Keratinocyte (primary cell): Measurements from ENCODE around the gene GSN. TPM values are rescaled to one million over a fixed set of nuclear protein-coding genes. Genes with fewer than 3 reads are reported as not detected.

Source experiments
- DNase-seq: peaks from one replicate; pipeline ENCODE4 v3.0.0-alpha.2; 2011; ENCODE audit warnings: low read depth, missing footprints, low spot score
- FAIRE-seq: peaks from 2 replicates; lab custom pipeline; 2011; peaks lifted over from hg19 to GRCh38; lab: Jason Lieb, UNC
- H2AFZ ChIP-seq: 2 replicates; pipeline ENCODE4 v1.6.0; 2012; ENCODE audit warnings: low read length, control low read depth, inconsistent platforms; ENCODE audit not compliant: control insufficient read depth
- H3K27ac ChIP-seq: 2 replicates; pipeline ENCODE4 v1.5.1; 2011; ENCODE audit warnings: low read length; ENCODE audit not compliant: control insufficient read depth, insufficient read depth
- H3K27me3 ChIP-seq: 3 replicates; pipeline ENCODE4 v1.6.0; 2011; ENCODE audit warnings: low read length; ENCODE audit not compliant: control insufficient read depth, insufficient read depth; ENCODE audit errors: extremely low read depth
- H3K36me3 ChIP-seq, 2 experiments: 2 replicates in 1 of 2; 3 replicates in 1 of 2; pipeline ENCODE4 v1.5.1; 2011; ENCODE audit warnings: low read length in 2 of 2, mild to moderate bottlenecking in 1 of 2; ENCODE audit not compliant: control insufficient read depth in 2 of 2, insufficient read depth in 2 of 2; ENCODE audit errors: extremely low read depth in 1 of 2
- H3K4me1 ChIP-seq: 3 replicates; pipeline ENCODE4 v1.5.1; 2011; ENCODE audit warnings: low read length; ENCODE audit not compliant: control insufficient read depth, insufficient read depth; ENCODE audit errors: extremely low read depth
- H3K4me2 ChIP-seq: 3 replicates; pipeline ENCODE4 v1.6.0; 2011; ENCODE audit warnings: low read depth, low read length; ENCODE audit not compliant: control insufficient read depth, insufficient read depth; ENCODE audit errors: extremely low read depth
- H3K4me3 ChIP-seq, 3 experiments: fragments of 200-600 bp in 1 of 3; sonication (generic) in 1 of 3; 2 replicates in 2 of 3; 3 replicates in 1 of 3; pipeline ENCODE4 v1.5.1; 2011 to 2016; ENCODE audit warnings: low read length in 3 of 3, mild to moderate bottlenecking in 3 of 3, control low read depth in 2 of 3, inconsistent platforms in 1 of 3, low read depth in 1 of 3, mixed read lengths in 1 of 3, mixed run types in 1 of 3, moderate library complexity in 1 of 3; ENCODE audit not compliant: control insufficient read depth in 2 of 3, insufficient read depth in 2 of 3; ENCODE audit errors: extremely low read depth in 1 of 3
- H3K79me2 ChIP-seq: 2 replicates; pipeline ENCODE4 v1.6.0; 2012; ENCODE audit warnings: low read length; ENCODE audit not compliant: control insufficient read depth, insufficient read depth
- H3K9ac ChIP-seq: 3 replicates; pipeline ENCODE4 v1.6.0; 2011; ENCODE audit warnings: low read length; ENCODE audit not compliant: control insufficient read depth, insufficient read depth; ENCODE audit errors: extremely low read depth
- H3K9me1 ChIP-seq: 3 replicates; pipeline ENCODE4 v1.6.0; 2011; ENCODE audit warnings: low read length; ENCODE audit not compliant: control insufficient read depth, insufficient read depth; ENCODE audit errors: extremely low read depth
- H3K9me3 ChIP-seq: 2 replicates; pipeline ENCODE4 v1.5.1; 2012; ENCODE audit warnings: low read depth, low read length; ENCODE audit not compliant: control insufficient read depth
- H4K20me1 ChIP-seq: 3 replicates; pipeline ENCODE4 v1.6.0; 2011; ENCODE audit warnings: low read length; ENCODE audit not compliant: control insufficient read depth, insufficient read depth; ENCODE audit errors: extremely low read depth
- CTCF ChIP-seq, 3 experiments: IDR thresholded peaks in 1 of 3; conservative IDR thresholded peaks in 1 of 3; optimal IDR thresholded peaks in 1 of 3; 2 replicates in 2 of 3; 3 replicates in 1 of 3; pipeline versions ENCODE3 to v1.5.1; 2011; ENCODE audit warnings: low read length in 3 of 3, mild to moderate bottlenecking in 3 of 3, moderate library complexity in 2 of 3, control low read depth in 1 of 3, inconsistent platforms in 1 of 3; ENCODE audit not compliant: insufficient read depth in 2 of 3; ENCODE audit errors: extremely low read depth in 1 of 3
- EZH2 ChIP-seq: IDR thresholded peaks from one replicate; pipeline ENCODE4 v1.6.1; 2012; ENCODE audit warnings: inconsistent platforms, mild to moderate bottlenecking, low read length, moderate library complexity
- dilution Hi-C: fragments of 300-500 bp; cut with MboI; formaldehyde crosslinking; loops from one replicate; pipeline ENCODE4 v1.7.0; 2020; ENCODE audit warnings: low sequenced_read_pairs; ENCODE audit not compliant: extremely low pct_ligation_motif_present
- polyA plus RNA-seq, 5 experiments: library from polyadenylated mRNA; depleted of rRNA in 3 of 5; stranded (reverse) in 3 of 5; stranded (forward) in 1 of 5; unstranded in 1 of 5; fragments of >200 nt; gene quantifications; 1 replicate in 1 of 5; 2 replicates in 3 of 5; 3 replicates in 1 of 5; pipeline versions ENCODE4 v1.2.1 to v1.2.3, GENCODE V29; 2011 to 2012; ENCODE audit warnings: missing spikeins in 2 of 5, low read depth in 1 of 5, low replicate concordance in 1 of 5

The GSN gene
- polyA plus RNA-seq, 1 donor (not counting 4 experiments of a cell fraction or from before 2014, with no cell fraction given), result 166 TPM

GRCh38 chr9:121266356-121266755 is 1.6 kb upstream of the GSN start:
- H3K27ac ChIP-seq, result no peak overlapping the region

GRCh38 chr9:121266906-121267650 is 884 bp upstream of the GSN start:
- peak overlapping the region; percentile 94 for H2AFZ ChIP-seq
- TF ChIP-seq CTCF (optimal IDR thresholded peaks at IDR 0.05 in 1 of 3, IDR thresholded peaks at IDR 0.05 in 1 of 3, conservative IDR thresholded peaks at IDR 0.05 in 1 of 3; ENCODE audit: extremely low read depth in 1 of 3, insufficient read depth in 2 of 3, low read length in 3 of 3) (no peak), EZH2 (no peak)
- no peaks in the 10 kb centered on the region for H4K20me1 ChIP-seq
- FAIRE-seq, result no peak
- peak overlapping the region; percentile 98 for H3K4me2 ChIP-seq
- peaks cover 2 to 3% of the 10 kb centered on the region in 2 experiments for H3K36me3 ChIP-seq
- no peak overlapping the region for H3K9ac ChIP-seq
- H3K27me3 ChIP-seq, result no peaks in the 10 kb centered on the region
- no peak for DNase-seq
- H3K79me2 ChIP-seq, result peaks cover 30% of the 10 kb centered on the region
- H3K4me1 ChIP-seq, result peaks cover 24% of the 10 kb centered on the region
- H3K9me1 ChIP-seq, result peaks cover 3% of the 10 kb centered on the region
- H3K4me3 ChIP-seq, result peak overlapping the region in 1 of 3 experiments; percentile 63
- dilution Hi-C loops, result no loop called here
- no peak overlapping the region for H3K27ac ChIP-seq
- H3K9me3 ChIP-seq, result no peaks in the 10 kb centered on the region

More at GRCh38 chr9:121266356-121266755, 1.6 kb upstream of the GSN start:
- Histone ChIP-seq H3K4me2 (no peak overlapping the region), H3K9ac (no peak overlapping the region), H3K4me1 (peaks cover 26% of the 10 kb centered on the region), H3K9me3 (no peaks in the 10 kb centered on the region), H3K9me1 (peaks cover 3% of the 10 kb centered on the region), H3K79me2 (peaks cover 24% of the 10 kb centered on the region), H3K36me3 (no peaks in the 10 kb centered on the region), H4K20me1 (no peaks in the 10 kb centered on the region), H3K4me3 (no peak overlapping the region), H2AFZ (no peak overlapping the region), H3K27me3 (no peaks in the 10 kb centered on the region)
- TF ChIP-seq CTCF (optimal IDR thresholded peaks at IDR 0.05 in 1 of 3, IDR thresholded peaks at IDR 0.05 in 1 of 3, conservative IDR thresholded peaks at IDR 0.05 in 1 of 3; ENCODE audit: extremely low read depth in 1 of 3, insufficient read depth in 2 of 3, low read length in 3 of 3) (no peak), EZH2 (no peak)
- no peak for DNase-seq
- FAIRE-seq, result no peak
- dilution Hi-C loops, result no loop called here
